GM21367 (cell line): ENCODE measurements around the gene SLC35B1.
"Not testable (repeated sequence)": the region's sequence is repeated elsewhere in the genome, so short reads cannot be mapped to it uniquely, and the experiment has no call there.

Experiments used
- ATAC-seq: cut with Tn5 transposase; IDR thresholded peaks from one replicate; pipeline ENCODE4 v1.9.1; 2021; ENCODE audit not compliant: unreplicated experiment

SLC35B1 gene

GRCh38 chr17:49734515-49735490 is 27.0 kb upstream of the SLC35B1 start:
- no peak for ATAC-seq

GRCh38 chr17:49731435-49731831 is 23.7 kb upstream of the SLC35B1 start:
- no peak for ATAC-seq

- ATAC-seq = no peak
These were observed 23.1 kb upstream of the SLC35B1 start for GRCh38 chr17:49730785-49731434.

GRCh38 chr17:49730078-49730784 is 22.5 kb upstream of the SLC35B1 start:
- ATAC-seq = no peak

- ATAC-seq = no peak
These were observed 21.3 kb upstream of the SLC35B1 start for GRCh38 chr17:49729069-49729468.

- no peak for ATAC-seq
These were observed 20.7 kb upstream of the SLC35B1 start for GRCh38 chr17:49728425-49728824.

- ATAC-seq = no peak
These were observed 19.6 kb upstream of the SLC35B1 start for GRCh38 chr17:49727380-49727779.

GRCh38 chr17:49725452-49726130 is 17.8 kb upstream of the SLC35B1 start:
- ATAC-seq = no peak

- not testable (repeated sequence) for ATAC-seq
These were observed 16.8 kb upstream of the SLC35B1 start for GRCh38 chr17:49724552-49724951.

- ATAC-seq = no peak
These were observed 15.7 kb upstream of the SLC35B1 start for GRCh38 chr17:49723423-49723822.

GRCh38 chr17:49722066-49722465 is 14.3 kb upstream of the SLC35B1 start:
- ATAC-seq = no peak

GRCh38 chr17:49717371-49717861 is 9.7 kb upstream of the SLC35B1 start:
- ATAC-seq = no peak

- no peak for ATAC-seq
These were observed 9.1 kb upstream of the SLC35B1 start for GRCh38 chr17:49716668-49717364.

- ATAC-seq = no peak
These were observed 8.0 kb upstream of the SLC35B1 start for GRCh38 chr17:49715717-49716279.

GRCh38 chr17:49715216-49715615 is 7.5 kb upstream of the SLC35B1 start:
- ATAC-seq = no peak

- ATAC-seq = no peak
These were observed 885 bp upstream of the SLC35B1 start for GRCh38 chr17:49708515-49709183.

GRCh38 chr17:49707246-49707607 is 537 bp downstream of the SLC35B1 start:
- no peak for ATAC-seq

- ATAC-seq = no peak
These were observed 2.5 kb downstream of the SLC35B1 start for GRCh38 chr17:49705254-49705653.

- ATAC-seq = no peak
These were observed 4.0 kb downstream of the SLC35B1 start for GRCh38 chr17:49703557-49704277.
